HG02884 (cell line): ENCODE measurements around the gene SPATA17.
A peak's percentile ranks its signal among the peaks of the same experiment; 100 is the strongest.
"Not testable (repeated sequence)": the region's sequence is repeated elsewhere in the genome, so short reads cannot be mapped to it uniquely, and the experiment has no call there.

Experiments used
- ATAC-seq: cut with Tn5 transposase; IDR thresholded peaks from one replicate; pipeline ENCODE4 v1.9.1; 2021; ENCODE audit warnings: mild to moderate bottlenecking, moderate library complexity; ENCODE audit not compliant: unreplicated experiment

Gene SPATA17, protein sequence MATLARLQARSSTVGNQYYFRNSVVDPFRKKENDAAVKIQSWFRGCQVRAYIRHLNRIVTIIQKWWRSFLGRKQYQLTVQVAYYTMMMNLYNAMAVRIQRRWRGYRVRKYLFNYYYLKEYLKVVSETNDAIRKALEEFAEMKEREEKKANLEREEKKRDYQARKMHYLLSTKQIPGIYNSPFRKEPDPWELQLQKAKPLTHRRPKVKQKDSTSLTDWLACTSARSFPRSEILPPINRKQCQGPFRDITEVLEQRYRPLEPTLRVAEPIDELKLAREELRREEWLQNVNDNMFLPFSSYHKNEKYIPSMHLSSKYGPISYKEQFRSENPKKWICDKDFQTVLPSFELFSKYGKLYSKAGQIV

DNA sequence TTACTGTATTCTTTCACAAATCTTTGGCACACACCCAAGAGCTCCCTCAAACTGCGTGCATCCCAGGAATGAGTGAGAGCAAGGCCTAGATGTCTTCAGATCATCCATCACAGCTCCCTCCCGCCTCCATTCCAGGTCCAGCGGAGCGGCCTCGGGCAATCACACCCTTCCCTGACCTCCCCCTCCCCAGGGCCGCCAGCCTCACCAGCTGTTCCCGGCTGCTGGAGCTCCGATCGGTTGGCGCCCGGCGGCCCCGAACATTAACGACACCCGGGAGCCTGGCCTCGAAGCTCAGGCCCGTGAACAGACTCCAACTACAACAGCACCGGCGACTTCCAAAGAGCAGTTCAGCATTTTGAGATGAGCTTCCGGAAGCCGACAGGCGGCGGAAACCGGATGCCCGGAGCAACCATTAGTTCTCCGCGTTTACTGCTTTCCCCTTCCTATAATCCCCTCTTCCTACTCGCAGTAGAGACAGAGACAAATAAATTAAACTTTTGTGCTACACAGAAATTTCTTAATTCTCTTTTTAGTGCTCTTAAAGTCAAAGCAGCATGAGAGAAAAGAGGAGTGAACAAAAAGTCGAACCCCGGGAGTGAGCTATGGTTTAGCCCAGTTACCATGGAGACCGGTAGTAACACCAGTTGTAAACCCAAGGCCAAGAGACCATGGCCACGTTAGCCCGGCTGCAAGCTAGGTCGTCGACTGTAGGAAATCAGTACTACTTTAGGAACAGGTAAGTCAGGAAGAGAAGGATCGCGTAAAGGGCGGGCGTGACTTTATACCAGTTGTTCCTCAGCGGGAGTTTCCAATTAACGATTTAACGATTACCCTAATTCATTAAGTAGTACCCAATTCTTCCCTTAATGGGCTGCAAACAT, at the start of gene SPATA17, which contains the start of gene GPATCH2:
SPATA17 (plus strand) TSS at position 634 of the 881 bp plus-strand sequence; CDS start at position 669, 35 bp downstream.
GPATCH2 (minus strand) TSS at position 380 of the 881 bp plus-strand sequence; CDS start at position 261, 119 bp downstream.
- ATAC-seq = peak; percentile 94

DNA sequence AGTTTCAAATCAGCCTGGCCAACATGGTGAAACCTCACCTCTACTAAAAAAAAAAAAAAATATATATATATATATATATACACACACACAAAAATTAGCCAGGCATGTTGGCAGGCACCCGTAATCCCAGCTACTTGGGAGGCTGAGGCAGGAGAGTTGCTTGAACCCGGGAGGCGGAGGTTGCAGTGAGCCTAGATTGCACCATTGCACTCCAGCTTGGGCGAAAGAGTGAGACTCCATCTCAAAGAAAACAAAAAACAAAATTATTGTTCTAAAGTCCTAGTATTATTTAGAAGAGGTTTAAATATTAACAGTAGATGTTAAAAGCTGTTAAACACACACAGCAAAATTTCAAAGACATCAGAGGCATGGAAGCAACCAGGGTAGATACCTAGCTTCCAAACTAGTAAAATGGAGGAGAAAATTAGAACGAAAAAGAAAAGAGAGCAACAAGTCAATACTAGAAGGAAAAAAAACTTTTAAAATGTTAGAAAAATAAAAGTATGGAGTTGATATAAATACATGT, 46.8 kb upstream of the SPATA17 start:
- not testable (repeated sequence) for ATAC-seq

DNA sequence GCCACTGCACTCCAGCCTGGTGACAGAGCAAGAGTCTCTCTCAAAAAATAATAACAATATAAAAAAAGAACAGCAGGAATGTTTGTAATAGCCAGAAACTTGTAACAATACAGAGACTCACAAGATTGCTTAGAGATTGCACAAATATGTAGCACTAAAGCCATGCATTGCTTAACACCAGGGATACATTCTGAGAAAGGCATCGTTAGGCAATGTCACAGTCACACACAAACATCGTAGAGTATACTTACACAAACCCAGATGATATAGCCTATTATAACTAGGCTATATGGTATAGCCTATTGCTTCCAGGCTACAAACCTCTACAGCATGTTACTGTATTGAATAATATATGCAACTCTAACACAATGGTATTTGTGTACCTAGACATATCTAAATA, 45.6 kb upstream of the SPATA17 start:
- no peak for ATAC-seq

DNA sequence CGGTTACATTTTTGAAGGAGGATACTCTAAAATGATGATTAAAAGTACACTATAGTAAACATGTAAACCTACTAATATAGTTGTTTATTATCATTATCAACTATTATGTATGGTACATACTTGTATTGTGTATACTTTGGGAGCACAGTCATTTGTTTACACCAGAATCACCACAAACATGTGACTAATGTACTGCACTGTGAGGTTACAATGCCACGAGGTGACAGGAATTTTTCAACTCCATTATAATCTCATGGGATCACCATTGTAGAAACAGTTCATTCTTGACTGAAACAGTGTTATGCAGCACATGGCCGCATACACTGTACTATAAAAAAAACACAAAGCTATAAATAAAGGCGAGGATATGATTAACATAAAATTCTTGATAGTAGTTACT, 44.6 kb upstream of the SPATA17 start:
- no peak for ATAC-seq

- ATAC-seq = no peak
Observed at GRCh38 chr1:217590598-217590997, 40.5 kb upstream of the SPATA17 start.

- ATAC-seq = no peak
Observed at GRCh38 chr1:217599154-217599553, 32.0 kb upstream of the SPATA17 start.

DNA sequence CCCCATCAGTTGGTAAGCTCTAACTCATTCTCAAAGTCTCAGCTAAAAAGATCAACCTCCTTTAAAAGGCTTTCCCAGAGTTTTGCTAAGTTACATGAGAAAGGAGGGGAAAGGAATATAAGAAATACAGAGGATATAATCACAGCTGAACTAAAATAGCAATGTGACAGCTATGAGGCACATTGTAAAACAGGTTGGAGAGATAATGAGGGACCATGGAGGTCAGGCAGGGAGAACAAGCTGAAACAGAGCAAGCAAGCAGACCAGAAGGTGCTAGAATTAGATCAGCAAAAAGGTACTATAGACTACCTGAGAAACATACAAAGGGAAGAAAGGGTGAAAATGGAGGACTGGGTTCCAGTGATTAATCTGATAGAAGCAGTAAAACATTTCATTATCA, 28.8 kb upstream of the SPATA17 start:
- no peak for ATAC-seq

GRCh38 chr1:217605390-217605789, 25.8 kb upstream of the SPATA17 start:
- ATAC-seq = no peak

- ATAC-seq = no peak
Observed at GRCh38 chr1:217614200-217614712, 16.9 kb upstream of the SPATA17 start.

GRCh38 chr1:217617126-217617525, 14.0 kb upstream of the SPATA17 start:
- no peak for ATAC-seq

- ATAC-seq = peak; percentile 99
Observed at GRCh38 chr1:217620814-217621213, 10.3 kb upstream of the SPATA17 start.

DNA sequence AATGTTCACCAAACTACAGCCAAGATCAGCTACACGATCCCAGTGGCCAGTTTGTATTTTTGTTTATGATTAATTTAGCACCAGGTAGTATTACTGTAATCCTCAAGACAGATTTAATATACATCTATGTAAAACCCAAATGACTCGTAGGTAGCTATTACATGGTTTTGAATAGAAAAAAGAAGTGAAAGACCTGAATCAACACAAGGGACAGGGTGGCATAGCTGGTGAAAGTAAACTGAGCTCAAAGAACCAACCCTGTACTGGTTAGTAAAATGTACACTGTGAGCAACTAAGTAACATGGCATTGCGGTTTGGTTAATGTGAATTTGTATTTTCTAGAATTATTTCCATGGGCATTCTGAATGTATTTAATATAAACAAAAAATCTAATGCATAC, 9.1 kb upstream of the SPATA17 start:
- ATAC-seq = no peak

DNA sequence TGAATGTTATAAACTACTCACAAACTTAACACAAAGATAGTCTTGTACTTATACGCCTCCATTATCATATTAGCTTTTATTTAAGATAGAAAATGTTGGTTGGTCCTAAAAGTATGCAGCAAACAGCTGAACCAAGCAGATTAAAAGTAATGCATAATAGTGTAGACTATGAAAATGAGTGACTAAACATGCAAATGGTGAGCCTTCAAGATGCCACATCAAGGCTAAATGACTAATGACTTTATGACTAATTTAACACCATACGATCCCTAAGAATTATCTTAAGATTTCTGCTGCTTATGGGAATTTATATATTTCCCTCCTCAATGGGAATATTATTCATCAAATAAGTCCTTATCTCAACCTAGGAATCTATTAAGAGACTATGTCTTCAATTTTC, 4.8 kb upstream of the SPATA17 start:
- no peak for ATAC-seq

- ATAC-seq = no peak
Observed at GRCh38 chr1:217627431-217627830, 3.7 kb upstream of the SPATA17 start.

GRCh38 chr1:217642455-217642854, 11.3 kb downstream of the SPATA17 start:
- no peak for ATAC-seq

- ATAC-seq = no peak
Observed at GRCh38 chr1:217647791-217648190, 16.6 kb downstream of the SPATA17 start.

- ATAC-seq = no peak
Observed at GRCh38 chr1:217650674-217651073, 19.5 kb downstream of the SPATA17 start.

GRCh38 chr1:217660353-217661062, 29.4 kb downstream of the SPATA17 start:
- ATAC-seq = peak; percentile 71

- peak; percentile 63 for ATAC-seq
Observed at GRCh38 chr1:217661407-217661806, 30.3 kb downstream of the SPATA17 start.

DNA sequence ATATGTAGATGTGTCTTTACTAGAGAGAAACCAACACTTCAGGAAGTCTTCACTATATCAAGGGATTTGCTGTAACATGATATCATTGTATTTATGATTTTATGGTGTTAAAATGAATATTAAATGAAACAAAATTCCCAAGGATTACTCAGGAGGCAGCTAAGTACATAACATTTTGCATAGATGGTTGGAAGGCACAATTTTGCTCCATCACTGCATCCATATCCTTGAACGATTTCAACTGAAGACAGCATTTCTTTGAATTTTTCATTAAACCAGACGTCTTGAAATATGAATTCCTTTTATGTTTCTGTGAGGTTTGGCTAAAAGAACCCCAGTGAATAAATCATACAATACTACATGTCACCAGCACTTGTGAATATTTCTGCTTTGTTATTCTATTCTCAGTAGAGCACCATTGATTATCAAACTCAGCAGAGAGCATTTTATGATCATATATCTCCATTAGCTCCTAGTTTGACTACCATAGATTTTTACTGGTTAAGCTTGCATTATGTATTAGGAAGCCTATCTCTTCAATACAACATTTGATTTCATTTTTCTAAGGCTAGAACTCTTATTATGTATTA, 37.3 kb downstream of the SPATA17 start:
- ATAC-seq = no peak
